GM23338 (cell line): ENCODE data around the gene RTEL1. TPM values are rescaled to one million over a fixed set of nuclear protein-coding genes. Genes with fewer than 3 reads are reported as not detected.

ENCODE experiments used
- ATAC-seq: fragments of 200-7000 bp; cut with Tn5 transposase; 3 replicates; pipeline ENCODE4 v1.9.1; 2020
- DNase-seq: peaks from one replicate; pipeline ENCODE4 v3.0.0-alpha.2; 2015; ENCODE audit warnings: low spot score
- H2AFZ ChIP-seq: fragments of 200-600 bp; sonication (generic); 2 replicates; pipeline ENCODE4 v1.8.0; 2016; ENCODE audit warnings: antibody characterized with exemption, mild to moderate bottlenecking, moderate library complexity
- H3F3A ChIP-seq: fragments of 200-600 bp; sonication (generic); replicated peaks from 2 replicates; pipeline ENCODE4 v1.8.0; 2017; ENCODE audit warnings: antibody characterized with exemption, mixed run types, low read depth
- H3K27ac ChIP-seq: fragments of 200-600 bp; sonication (generic); 2 replicates; pipeline ENCODE4 v1.6.1; 2016; ENCODE audit warnings: low read depth
- H3K27me3 ChIP-seq: fragments of 200-600 bp; sonication (generic); 2 replicates; pipeline ENCODE4 v1.8.0; 2016; ENCODE audit warnings: mild to moderate bottlenecking, mixed run types, moderate library complexity; ENCODE audit not compliant: insufficient read depth
- H3K36me3 ChIP-seq: fragments of 200-600 bp; sonication (generic); 2 replicates; pipeline ENCODE4 v1.8.0; 2016; ENCODE audit warnings: mild to moderate bottlenecking; ENCODE audit not compliant: insufficient read depth
- H3K4me1 ChIP-seq: fragments of 200-600 bp; sonication (generic); 2 replicates; pipeline ENCODE4 v1.8.0; 2016; ENCODE audit warnings: mild to moderate bottlenecking, moderate library complexity; ENCODE audit not compliant: insufficient read depth
- H3K4me2 ChIP-seq: fragments of 200-600 bp; sonication (generic); 2 replicates; pipeline ENCODE4 v1.7.1; 2017; ENCODE audit warnings: mixed run types
- H3K4me3 ChIP-seq: fragments of 200-600 bp; sonication (generic); 2 replicates; pipeline ENCODE4 v1.6.1; 2016; ENCODE audit warnings: mixed run types
- H3K79me2 ChIP-seq: fragments of 200-600 bp; sonication (generic); replicated peaks from 2 replicates; pipeline ENCODE4 v1.8.0; 2017; ENCODE audit warnings: mild to moderate bottlenecking; ENCODE audit not compliant: insufficient read depth
- H3K9me2 ChIP-seq: fragments of 200-600 bp; sonication (generic); 2 replicates; pipeline ENCODE4 v1.8.0; 2017; ENCODE audit not compliant: insufficient read depth
- H4K20me1 ChIP-seq: fragments of 200-600 bp; sonication (generic); replicated peaks from 2 replicates; pipeline ENCODE4 v1.8.0; 2017; ENCODE audit warnings: mild to moderate bottlenecking; ENCODE audit not compliant: insufficient read depth
- H3K27ac Mint-ChIP-seq: 2 replicates; pipeline ENCODE4 v1.8.0; 2020; ENCODE audit warnings: inconsistent platforms, mild to moderate bottlenecking, moderate library complexity, mixed read lengths
- H3K27me3 Mint-ChIP-seq: 3 replicates; pipeline ENCODE4 v1.8.0; 2022; ENCODE audit warnings: low read depth, mild to moderate bottlenecking, moderate library complexity, mixed read lengths, inconsistent platforms; ENCODE audit not compliant: insufficient read depth, poor library complexity
- H3K36me3 Mint-ChIP-seq: 3 replicates; pipeline ENCODE4 v1.8.0; 2021; ENCODE audit warnings: low read depth, mild to moderate bottlenecking, inconsistent platforms, moderate library complexity, mixed read lengths
- H3K4me1 Mint-ChIP-seq: 3 replicates; pipeline ENCODE4 v1.8.0; 2020; ENCODE audit warnings: mild to moderate bottlenecking, inconsistent platforms, mixed read lengths
- H3K4me3 Mint-ChIP-seq: 3 replicates; pipeline ENCODE4 v1.8.0; 2021; ENCODE audit warnings: moderate library complexity, mild to moderate bottlenecking, inconsistent platforms, mixed read lengths
- H3K9me3 Mint-ChIP-seq: 3 replicates; pipeline ENCODE4 v1.8.0; 2020; ENCODE audit warnings: moderate library complexity, mild to moderate bottlenecking, inconsistent platforms, mixed read lengths
- JUNB ChIP-seq: IDR thresholded peaks from one replicate; pipeline ENCODE4 v1.6.1; 2016; ENCODE audit warnings: antibody characterized with exemption; ENCODE audit not compliant: unreplicated experiment
- NANOG ChIP-seq: IDR thresholded peaks from 2 replicates; pipeline ENCODE4 v1.6.1; 2016; ENCODE audit warnings: antibody characterized with exemption, borderline replicate concordance
- POLR2AphosphoS5 ChIP-seq: IDR thresholded peaks from 2 replicates; pipeline ENCODE4 v1.6.1; 2016; ENCODE audit warnings: antibody characterized with exemption, low read depth
- STAT1 ChIP-seq: IDR thresholded peaks from one replicate; pipeline ENCODE4 v1.6.1; 2016; ENCODE audit warnings: antibody characterized with exemption; ENCODE audit not compliant: unreplicated experiment
- ZNF114 ChIP-seq: fragments of 250-450 bp; sonication (Bioruptor Pico); IDR thresholded peaks from 2 replicates; pipeline ENCODE4 v1.5.0; 2020; ENCODE audit warnings: mild to moderate bottlenecking, moderate library complexity
- ZNF462 ChIP-seq: fragments of 250-450 bp; sonication (Bioruptor Pico); IDR thresholded peaks from 2 replicates; pipeline ENCODE4 v1.5.0; 2020; ENCODE audit warnings: mild to moderate bottlenecking, moderate library complexity
- polyA plus RNA-seq: library from polyadenylated mRNA; unstranded; fragments of >200 nt; fragmentation: Nextera tagmentation; extraction: Ambion mirVana; gene quantifications from 2 replicates; pipeline ENCODE4 v1.2.1, GENCODE V29; 2016
- total RNA-seq: library from RNA; depleted of rRNA; stranded (reverse); fragments of >200 nt; shearing (Covaris generic); gene quantifications from 2 replicates; pipeline ENCODE4 v1.2.3, GENCODE V29; 2014
- TF ChIP-seq, protein P1 (sequence below), 2 experiments: fragments of 200-600 bp in 1 of 2; sonication (generic) in 1 of 2; conservative IDR thresholded peaks; 2 replicates each; pipeline versions ENCODE4 v1.5.1 to v1.6.1; 2016 to 2017; ENCODE audit warnings: antibody characterized with exemption in 2 of 2, low read depth in 2 of 2, mild to moderate bottlenecking in 2 of 2, moderate library complexity in 1 of 2
- TF ChIP-seq, protein P2 (sequence below): IDR thresholded peaks from one replicate; pipeline ENCODE4 v1.6.1; 2018; ENCODE audit warnings: antibody characterized with exemption; ENCODE audit not compliant: unreplicated experiment

The RTEL1 gene
- total and polyA plus RNA-seq, 2 experiments from 2014 or later: 14.2 to 34.5 TPM

GRCh38 chr20:63653974-63654668, 4.0 kb upstream of the RTEL1 start:
- Mint-ChIP-seq H3K4me3 (peak overlapping the region; percentile 83), H3K9me3 (no peaks in the 10 kb centered on the region), H3K27me3 (peaks cover 15% of the 10 kb centered on the region), H3K36me3 (no peaks in the 10 kb centered on the region; the same call in 2 of the 3 replicates), H3K4me1 (peaks cover 30% of the 10 kb centered on the region), H3K27ac (peak overlapping the region; percentile 97)
- peak overlapping the region; percentile 96; the same call in 1 of the 2 replicates for H2AFZ ChIP-seq
- H3K9me2 ChIP-seq: no peaks in the 10 kb centered on the region
- H3K4me3 ChIP-seq: peak overlapping the region; percentile 85
- no peak for DNase-seq
- peak; percentile 8 for ATAC-seq
- H4K20me1 ChIP-seq: no peaks in the 10 kb centered on the region; the same call in 1 of the 2 replicates
- H3K36me3 ChIP-seq: no peaks in the 10 kb centered on the region
- H3K4me1 ChIP-seq: peaks cover 15% of the 10 kb centered on the region
- peaks cover 8% of the 10 kb centered on the region for H3K79me2 ChIP-seq
- H3F3A ChIP-seq: peaks cover 10% of the 10 kb centered on the region
- H3K4me2 ChIP-seq: peak overlapping the region; percentile 90
- peak overlapping the region; percentile 88 for H3K27ac ChIP-seq
- H3K27me3 ChIP-seq: no peaks in the 10 kb centered on the region
- TF ChIP-seq POLR2AphosphoS5: 0 out of 2 replicates have a peak, but pooled peaks have one; percentile 10
- no peak for TF ChIP-seq NANOG

DNA sequence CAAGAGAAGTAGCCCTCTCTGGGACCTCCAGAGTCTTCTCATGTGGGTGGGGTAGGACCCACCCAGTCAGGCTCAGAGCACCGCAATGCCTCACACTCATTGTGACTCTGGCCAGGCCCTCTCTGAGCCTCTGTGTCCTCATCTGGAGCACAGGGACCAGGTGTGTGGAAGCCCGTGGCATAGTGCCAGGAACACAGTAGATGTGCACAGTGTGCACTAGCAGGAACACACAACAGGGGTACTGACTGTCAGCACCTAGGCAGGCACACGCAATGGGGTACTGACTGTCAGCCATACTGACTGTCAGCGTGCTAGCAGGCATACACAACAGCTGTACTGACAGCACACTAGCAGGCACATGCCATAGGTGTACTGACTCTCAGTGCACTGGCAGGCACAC, 2.9 kb upstream of the RTEL1 start:
- Histone ChIP-seq H3K4me1 (peaks cover 20% of the 10 kb centered on the region), H3K79me2 (peaks cover 11% of the 10 kb centered on the region), H3K27me3 (no peaks in the 10 kb centered on the region), H3K9me2 (no peaks in the 10 kb centered on the region), H2AFZ (no peak overlapping the region), H4K20me1 (no peaks in the 10 kb centered on the region; the same call in 1 of the 2 replicates), H3K27ac (no peak overlapping the region), H3F3A (peaks cover 10% of the 10 kb centered on the region), H3K4me3 (no peak overlapping the region), H3K36me3 (no peaks in the 10 kb centered on the region), H3K4me2 (no peak overlapping the region)
- Mint-ChIP-seq H3K27me3 (peaks cover 15% of the 10 kb centered on the region), H3K9me3 (no peaks in the 10 kb centered on the region), H3K4me3 (no peak overlapping the region), H3K27ac (no peak overlapping the region), H3K4me1 (peaks cover 40% of the 10 kb centered on the region), H3K36me3 (peaks cover 9% of the 10 kb centered on the region; the same call in 2 of the 3 replicates)
- ATAC-seq: no peak
- DNase-seq: no peak
- no peak for TF ChIP-seq POLR2AphosphoS5
- TF ChIP-seq STAT1: no peak
- TF ChIP-seq ZNF462 (CRISPR knock-in tag): no peak
- TF ChIP-seq, protein P1, sequence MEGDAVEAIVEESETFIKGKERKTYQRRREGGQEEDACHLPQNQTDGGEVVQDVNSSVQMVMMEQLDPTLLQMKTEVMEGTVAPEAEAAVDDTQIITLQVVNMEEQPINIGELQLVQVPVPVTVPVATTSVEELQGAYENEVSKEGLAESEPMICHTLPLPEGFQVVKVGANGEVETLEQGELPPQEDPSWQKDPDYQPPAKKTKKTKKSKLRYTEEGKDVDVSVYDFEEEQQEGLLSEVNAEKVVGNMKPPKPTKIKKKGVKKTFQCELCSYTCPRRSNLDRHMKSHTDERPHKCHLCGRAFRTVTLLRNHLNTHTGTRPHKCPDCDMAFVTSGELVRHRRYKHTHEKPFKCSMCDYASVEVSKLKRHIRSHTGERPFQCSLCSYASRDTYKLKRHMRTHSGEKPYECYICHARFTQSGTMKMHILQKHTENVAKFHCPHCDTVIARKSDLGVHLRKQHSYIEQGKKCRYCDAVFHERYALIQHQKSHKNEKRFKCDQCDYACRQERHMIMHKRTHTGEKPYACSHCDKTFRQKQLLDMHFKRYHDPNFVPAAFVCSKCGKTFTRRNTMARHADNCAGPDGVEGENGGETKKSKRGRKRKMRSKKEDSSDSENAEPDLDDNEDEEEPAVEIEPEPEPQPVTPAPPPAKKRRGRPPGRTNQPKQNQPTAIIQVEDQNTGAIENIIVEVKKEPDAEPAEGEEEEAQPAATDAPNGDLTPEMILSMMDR (conservative IDR thresholded peaks at IDR 0.05; ENCODE audit: low read depth in 2 of 2): no peak
- TF ChIP-seq ZNF114 (CRISPR knock-in tag): no peak
- TF ChIP-seq NANOG: no peak
- TF ChIP-seq, protein P2, sequence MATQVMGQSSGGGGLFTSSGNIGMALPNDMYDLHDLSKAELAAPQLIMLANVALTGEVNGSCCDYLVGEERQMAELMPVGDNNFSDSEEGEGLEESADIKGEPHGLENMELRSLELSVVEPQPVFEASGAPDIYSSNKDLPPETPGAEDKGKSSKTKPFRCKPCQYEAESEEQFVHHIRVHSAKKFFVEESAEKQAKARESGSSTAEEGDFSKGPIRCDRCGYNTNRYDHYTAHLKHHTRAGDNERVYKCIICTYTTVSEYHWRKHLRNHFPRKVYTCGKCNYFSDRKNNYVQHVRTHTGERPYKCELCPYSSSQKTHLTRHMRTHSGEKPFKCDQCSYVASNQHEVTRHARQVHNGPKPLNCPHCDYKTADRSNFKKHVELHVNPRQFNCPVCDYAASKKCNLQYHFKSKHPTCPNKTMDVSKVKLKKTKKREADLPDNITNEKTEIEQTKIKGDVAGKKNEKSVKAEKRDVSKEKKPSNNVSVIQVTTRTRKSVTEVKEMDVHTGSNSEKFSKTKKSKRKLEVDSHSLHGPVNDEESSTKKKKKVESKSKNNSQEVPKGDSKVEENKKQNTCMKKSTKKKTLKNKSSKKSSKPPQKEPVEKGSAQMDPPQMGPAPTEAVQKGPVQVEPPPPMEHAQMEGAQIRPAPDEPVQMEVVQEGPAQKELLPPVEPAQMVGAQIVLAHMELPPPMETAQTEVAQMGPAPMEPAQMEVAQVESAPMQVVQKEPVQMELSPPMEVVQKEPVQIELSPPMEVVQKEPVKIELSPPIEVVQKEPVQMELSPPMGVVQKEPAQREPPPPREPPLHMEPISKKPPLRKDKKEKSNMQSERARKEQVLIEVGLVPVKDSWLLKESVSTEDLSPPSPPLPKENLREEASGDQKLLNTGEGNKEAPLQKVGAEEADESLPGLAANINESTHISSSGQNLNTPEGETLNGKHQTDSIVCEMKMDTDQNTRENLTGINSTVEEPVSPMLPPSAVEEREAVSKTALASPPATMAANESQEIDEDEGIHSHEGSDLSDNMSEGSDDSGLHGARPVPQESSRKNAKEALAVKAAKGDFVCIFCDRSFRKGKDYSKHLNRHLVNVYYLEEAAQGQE: no peak
- TF ChIP-seq JUNB: no peak
